Amniotic epithelial cell (primary cell): ENCODE results near the gene ELMO1.

Experiments used
- DNase-seq: peaks from one replicate; pipeline ENCODE4 v3.0.0-alpha.2; 2010; ENCODE audit warnings: low read depth

The ELMO1 gene

DNA sequence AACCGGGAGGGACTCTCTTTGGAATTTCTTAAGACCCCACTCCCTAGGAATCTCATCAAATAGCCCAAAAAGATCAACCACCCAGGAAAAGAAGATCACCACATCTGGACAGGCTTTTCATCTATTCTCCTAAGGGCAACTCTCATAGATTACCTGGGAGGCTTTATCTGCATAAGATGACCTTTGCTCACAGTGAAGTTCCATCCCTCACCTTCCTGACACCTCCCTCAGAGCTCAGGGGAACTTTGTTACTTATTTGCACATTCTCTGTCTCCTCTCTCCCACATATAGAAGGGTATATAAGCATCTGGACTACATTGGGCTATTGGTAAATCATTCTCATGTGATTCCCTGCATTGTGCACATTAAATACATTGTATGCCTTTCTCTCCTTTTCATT is 80.1 kb downstream of the ELMO1 start:
- DNase-seq, result no peak

DNA sequence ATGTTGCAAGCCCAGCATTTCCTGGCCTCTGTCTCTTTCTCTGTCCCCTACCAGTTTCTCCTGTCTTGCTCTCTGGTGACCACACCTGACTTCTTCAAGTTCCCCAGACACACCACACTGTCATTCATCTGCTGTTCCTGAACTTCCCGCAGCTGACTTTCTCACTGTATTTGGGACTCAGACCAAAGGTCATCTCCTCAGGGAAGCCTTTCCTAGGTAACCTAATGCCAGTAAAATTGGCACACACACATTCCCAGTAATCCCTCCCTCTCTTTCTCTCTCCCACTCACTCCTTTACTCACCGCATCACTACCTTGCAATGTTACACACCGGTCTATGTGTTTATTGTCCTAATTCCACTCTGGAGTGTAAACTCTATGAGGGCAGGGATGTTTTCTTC is 81.7 kb downstream of the ELMO1 start:
- DNase-seq, result no peak

DNA sequence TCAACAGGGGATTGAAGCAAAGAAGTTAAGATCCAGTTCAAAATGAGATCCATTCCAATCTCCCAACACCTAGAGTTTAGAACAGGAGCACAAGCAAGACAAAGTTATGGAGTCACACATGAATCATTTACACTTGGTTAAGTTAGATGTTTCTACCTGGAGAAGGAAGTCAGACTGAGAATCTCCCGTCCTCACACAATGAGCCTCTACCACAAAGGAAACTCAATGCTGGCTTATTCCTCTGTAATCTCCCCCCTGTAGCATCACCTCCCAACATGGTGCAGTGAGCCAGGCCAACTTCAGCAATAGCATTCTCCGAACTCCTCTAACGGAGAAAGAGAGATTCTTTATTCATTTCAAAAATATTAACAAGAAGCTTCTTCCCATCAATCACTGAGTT is 82.2 kb downstream of the ELMO1 start:
- DNase-seq, result no peak

DNA sequence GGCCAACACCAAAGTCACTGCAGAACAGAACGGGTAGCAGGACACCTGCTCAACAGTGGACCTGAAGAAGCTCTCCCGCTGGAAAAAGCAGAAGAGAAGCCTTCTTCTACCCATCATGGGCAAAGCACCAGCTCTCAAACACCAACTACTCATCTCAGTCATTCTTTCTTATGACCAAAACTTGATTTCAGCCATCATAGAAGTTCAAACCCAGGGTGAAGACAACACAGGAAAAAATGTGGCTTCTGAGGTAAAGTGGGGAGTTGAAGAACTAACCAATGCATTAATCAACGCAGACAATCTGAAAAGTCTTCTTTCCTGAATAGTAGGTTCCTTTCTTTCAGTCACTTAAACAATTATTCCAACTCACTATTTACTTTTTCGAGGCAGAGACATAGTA is 83.3 kb downstream of the ELMO1 start:
- no peak for DNase-seq

DNA sequence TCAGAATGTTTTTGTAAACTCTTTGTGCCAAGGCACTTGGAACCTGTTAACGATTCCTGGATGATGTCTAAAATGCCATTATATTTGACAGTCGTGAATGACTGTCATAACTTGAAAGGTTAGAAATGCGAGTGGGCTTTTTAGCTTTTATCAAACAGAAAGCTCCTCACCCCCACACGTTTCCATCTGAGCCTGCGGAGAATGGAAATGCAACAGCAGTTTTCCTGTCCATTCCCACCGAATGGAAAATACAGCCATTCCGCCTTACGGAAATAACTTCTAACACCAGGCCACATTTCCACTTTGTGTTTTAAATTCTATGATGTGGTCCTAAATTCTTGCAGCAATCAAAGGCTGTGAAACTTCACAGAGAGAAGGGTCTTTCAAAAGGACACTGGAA is 83.8 kb downstream of the ELMO1 start:
- no peak for DNase-seq

DNA sequence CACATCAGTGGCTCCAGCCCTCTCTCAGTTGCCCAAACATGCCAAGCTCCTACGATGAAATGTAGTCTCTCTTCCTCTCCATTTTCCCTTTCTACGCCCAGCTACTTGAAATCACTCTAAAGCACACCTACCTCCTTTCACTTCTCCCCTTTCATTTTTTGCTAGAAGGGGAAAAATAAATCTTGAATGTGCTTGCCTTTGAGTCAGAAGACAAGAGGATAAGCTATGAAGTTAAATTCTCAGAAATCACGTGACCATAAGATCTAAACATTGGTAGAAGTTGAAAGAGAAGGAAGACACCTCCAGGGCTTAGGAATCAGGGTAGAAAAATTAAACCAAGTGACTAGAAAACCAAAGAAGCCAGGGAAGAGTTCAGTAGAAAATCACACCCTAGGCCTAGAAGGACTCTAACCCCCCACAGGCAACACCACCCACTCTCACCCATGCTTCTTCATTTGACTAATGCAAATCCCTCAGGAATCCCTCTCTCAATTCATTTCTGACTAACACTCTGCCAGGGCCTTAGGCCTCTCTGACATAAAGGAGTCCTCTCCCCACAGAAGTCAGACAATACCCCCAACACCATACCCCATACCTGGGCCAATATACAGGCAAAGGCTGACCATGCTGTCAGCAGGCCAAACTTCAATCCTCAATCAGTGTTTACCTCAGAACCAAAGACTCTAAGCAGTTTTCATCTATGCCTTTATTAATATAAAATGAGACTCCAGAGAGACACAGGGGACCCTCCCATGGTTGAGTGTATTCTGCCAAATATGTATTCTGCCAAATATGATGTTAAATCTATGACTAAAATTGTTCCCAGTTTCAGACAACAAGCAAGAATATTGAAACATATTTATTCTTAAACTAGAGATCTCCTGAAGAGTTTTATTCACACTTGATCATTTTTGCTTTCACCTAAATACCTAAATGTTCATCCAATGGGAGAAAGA is 84.8 kb downstream of the ELMO1 start:
- DNase-seq, result no peak

DNA sequence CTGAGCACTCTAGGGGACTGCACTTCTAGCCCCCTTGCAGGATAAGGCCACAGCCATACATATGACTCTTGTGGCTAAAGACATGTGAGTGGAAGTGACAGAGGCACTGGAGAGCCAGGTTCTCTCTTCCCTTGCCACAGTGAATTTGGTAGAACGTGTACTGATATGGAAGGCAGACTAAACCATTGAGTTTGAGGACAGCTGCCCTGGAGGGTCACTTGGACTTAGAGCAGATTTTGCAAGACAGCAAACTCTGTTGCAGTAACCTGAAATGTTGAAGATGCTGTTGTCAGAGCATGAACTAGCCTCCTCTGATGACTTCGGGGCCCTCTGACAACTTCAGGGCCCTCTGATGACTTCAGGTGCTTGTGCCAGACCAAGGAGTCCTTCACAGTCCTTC is 85.9 kb downstream of the ELMO1 start:
- no peak for DNase-seq

DNA sequence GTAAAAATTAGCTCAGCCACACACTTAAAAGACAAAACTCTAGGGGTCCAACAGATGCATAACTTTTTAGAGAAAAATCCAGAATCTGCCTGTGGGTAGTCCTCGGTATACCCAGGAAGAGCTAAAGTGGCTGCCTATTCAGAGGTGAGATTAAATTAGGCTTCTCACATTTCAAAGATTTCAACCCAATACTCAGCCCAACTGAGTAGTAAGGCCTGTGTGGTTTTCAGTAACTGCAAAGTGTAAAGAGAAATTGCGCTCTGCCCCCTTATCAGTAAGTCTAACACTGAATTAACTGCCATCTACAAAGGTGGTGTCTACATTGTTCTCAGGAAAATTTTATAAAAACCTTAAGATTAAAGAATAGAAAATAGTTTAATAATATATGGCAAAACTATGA is 88.2 kb downstream of the ELMO1 start:
- no peak for DNase-seq

DNA sequence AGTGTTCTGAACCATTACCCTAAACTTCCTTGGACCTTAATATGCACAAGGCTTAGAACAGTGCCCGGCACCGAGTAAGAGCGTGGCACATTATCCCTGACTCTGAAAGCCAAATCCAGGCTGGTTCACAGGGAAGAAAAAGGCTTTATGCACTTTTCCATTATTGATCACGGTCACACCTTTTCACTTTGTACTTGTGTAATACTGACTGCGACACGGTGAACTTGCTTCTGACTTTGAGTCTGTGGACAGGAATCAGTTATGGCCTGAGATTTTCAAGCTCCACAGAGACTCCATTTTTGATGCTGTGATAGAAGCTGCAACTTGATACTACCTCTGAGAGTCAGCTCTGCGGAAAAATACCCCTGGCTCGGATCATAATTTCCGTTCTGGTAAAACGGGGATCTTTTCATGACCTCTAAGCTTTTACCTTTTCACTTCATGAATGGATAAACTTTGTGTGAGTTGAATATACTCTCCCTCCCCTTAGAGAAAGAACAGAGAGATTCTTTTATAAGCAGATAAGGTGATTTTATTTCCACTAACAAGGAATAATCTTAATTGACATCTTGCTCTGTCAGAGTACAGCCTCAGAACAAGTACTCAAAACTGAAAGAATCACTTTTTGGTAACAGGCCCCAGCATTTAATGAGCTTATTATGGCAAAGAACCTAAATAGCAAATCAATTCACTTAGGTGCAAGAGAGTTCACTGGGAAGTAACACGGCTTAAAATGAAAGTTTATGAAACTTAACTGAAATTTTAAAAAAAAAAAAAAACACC is 88.8 kb downstream of the ELMO1 start:
- no peak for DNase-seq

DNA sequence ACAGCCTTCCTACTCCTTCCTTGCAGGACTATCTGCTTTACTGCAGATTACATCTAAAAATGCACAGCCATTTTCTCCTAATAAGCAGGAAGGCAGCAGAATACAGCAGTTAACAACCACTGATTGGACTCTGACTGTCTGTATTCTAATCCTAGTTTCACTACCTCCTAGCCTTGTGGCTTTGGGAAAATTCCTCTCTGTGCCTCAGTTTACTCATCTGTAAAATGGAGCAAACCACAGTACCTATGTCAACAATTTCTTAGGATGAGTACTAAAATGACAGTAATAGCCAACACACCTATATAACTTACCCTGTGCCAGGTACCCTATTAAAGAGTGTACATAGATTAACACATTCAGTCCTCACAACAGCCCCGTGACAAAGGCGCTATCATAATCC is 89.5 kb downstream of the ELMO1 start:
- DNase-seq, result no peak

DNA sequence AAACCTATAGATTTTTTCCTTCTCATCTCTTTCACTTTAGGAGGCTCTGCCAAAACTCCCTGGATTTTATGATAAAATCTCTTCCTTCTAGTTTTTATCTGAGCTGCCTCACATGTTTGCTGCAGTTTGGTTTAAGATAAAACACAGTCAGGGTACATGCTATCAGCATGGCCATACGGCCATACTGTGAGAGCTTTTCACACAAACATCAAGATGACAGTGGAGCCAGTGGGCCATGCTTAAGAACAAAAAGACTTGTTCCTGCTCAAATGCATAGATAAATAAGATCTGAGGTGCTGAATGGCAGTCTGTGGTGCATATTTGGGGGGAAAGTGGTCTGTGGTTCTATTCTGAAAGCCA is 91.0 kb downstream of the ELMO1 start:
- no peak for DNase-seq

DNA sequence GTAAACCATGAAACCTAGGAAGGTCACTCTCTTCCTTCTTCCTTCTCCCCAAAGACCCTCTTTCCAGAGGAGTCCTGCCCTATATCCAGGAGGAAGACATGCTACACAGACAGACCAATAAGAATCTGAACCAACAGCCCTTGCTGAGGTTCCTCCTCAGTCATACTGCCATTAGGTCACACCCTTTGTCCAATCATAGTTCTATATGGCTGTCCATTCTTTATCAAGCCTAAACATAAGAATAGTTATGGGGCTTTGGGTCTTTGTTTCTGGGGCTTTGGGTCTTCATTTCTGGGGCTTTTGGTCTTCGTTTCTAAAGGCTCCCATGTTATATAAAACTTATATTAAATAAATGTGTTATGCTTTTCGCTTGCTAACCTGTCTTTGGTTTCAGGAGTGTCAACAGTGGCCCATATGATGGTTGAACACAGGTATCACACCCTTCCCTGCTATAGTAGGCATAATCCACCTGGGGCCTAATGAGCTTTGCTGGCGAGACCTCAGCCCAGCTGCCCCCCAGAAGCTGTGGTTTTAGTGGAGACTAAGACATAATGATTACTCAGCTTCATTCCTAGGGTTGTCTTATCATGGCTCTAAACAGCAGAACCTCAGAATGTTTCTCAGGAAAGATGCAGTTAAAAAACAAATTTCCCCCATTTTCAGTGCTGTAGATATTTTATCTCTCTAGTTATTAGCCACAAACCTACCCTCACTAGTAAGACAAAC is 91.6 kb downstream of the ELMO1 start:
- DNase-seq, result no peak

DNA sequence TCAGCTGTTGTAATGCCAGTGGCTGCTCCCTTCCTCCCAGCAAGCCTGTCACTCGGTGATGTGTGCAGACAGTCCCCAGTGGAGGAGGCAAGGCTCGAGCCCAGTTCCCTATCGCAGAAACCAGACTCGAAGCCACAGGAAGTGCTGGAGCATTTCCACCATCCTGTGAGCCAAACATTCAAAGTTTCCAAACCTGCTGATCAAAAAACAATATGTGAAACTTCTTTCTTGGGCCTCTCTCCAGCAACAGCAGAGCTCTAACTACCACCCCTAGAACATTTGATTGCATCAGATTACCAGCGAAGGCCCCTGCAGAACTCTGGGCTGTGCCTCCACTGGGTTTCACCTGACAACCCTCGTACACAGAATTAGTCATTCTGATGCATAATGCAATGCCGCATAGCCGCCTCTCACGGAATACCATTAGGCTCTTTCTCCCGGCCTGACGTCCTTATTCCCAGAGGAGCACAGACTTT is 94.0 kb downstream of the ELMO1 start:
- DNase-seq, result no peak

DNA sequence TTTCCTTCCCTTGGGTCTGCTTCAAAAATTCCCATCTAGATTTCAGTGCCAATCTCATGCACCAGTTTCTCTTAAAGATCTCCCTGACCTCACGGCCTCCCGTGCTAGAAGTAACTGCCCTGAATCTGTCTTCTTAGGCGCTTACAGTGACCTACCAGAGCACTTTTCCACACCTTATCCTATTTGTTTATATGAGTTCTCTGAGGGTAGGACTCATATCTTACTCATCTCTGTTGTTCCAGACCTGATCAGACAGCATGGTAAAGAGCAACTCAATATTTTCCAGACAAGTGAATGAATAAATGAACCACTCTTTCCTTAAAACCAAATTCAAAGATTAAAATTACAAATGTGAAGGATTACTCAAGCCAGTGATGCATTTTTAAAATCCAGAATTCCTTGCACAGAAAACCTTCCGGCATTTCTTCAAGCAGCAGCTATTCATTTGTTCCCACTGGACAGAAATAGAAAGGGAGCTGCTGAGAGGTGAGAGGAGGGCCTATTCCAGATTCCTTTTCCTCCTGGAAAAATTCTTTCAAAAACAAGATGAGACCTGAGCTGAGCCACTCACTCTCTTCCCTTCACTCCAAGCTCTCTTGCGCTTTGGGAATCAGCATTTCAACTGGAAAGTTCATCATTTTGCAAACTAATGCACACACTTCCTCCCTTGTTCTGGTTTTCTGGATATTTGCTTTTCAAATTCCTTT is 94.6 kb downstream of the ELMO1 start:
- DNase-seq, result no peak

DNA sequence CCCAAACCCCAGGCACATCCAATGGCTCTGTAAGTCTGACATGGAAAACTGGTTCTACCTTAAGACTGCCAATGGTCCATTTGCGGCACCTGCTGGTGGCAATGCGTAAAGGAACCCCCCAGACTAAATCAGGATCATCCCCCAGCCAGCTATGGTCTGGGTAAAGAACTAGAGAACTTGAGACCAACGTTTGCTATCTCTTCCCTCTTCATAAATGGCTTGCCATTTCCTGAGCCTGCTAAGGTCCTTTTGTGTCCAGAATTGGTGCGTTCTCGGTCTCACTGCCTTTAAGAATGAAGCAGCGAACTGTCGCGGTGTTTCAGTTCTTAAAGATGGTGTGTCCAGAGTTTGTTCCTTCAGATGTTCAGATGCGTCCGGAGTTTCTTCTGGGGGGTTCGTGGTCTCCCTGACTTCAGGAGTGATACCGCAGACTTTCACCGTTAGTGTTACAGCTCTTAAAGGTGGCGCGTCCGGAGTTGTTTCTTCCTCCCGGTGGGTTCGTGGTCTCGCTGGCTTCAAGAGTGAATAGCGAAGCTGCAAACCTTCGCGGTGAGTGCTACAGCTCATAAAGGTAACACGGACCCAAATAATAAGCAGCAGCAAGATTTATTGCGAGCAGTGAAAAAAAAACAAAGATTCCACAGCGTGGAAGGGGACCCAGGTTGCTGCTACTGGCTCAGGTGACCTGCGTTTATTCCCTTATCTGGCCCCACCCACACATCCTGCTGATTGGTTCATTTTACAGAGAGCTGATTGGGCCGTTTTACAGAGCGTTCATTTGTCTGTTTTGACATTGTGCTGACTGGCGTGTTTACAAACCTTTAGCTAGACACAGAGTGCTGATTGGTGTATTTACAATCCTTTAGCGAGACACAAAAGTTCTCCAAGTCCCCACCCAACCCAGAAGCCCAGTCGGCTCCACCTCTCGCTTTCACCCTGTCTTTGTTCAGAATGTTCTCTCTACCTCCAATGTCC is 95.4 kb downstream of the ELMO1 start:
- DNase-seq, result no peak

DNA sequence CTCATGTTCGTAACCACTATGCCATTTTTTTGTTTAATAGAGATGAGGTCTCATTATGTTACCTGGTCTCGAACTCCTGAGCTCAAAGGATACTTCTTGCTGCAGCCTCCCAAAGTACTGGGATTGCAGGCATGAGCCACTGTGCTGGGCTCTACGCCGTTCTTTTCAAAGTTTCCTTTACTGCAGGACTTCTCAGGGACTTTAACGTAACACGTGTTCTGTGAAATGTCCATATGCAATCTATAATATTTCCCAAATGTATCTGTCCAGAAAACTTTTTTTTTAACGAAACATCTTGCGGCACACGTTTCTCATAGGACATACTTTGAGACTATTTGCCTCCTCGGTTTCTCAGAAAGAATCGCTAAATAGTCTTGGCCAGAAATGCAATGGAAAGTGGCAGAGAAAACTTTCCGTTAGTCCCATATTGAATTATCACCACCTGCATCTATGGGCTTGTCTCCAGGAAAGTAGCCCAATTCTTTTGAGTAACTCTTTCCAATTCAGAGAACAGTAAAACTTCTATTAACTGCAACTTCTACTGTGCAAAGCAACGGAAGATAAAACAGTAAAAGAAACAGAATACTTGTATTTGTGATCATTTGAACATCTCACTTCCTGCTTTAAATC is 96.3 kb downstream of the ELMO1 start:
- DNase-seq, result no peak

DNA sequence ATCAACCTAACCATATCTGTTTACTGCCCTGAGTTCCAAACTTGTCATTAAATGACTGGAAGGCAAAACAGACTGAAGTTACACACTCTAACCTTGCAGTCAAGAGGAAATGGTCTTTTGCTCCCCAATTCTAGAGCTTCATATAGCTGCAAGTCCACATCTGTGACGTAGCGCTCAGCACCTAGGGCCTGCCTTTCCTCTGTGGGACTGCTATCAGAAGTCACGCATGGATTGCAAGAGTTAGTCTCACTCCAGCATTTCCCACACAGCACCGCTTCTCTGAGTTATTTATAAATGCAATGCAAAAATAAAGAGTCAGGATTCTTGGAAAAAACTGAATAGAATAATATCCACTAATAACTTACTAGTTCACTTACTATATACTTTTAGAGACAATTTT is 96.9 kb downstream of the ELMO1 start:
- DNase-seq, result no peak

DNA sequence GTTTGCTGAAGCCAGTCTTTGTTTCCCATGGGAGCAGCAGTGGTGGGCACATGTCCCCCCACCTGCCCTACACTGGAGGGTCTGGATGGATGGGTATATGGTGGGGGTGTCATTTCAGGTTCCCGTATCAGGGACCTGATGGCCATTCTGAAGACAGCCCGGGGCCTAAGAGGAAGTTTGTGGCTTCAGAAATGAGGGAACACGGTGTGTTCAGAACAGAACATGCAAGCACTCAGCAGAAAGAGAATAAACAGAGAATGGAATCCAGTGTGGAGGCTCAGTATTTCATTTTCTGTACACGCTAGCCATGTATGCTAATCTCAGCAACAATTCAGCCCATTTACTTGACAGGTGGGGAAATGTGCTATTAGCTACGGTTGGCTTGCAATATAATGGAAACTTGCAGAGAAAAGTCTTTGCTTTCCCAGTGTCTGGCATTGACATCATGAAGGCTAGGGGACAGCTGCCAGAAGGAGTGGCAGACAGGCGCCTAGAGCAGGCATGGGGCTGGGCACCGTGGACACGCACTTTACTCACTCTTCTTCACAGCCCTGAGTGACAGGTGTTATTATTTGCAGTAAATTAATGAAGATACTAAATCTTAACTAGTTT is 98.6 kb downstream of the ELMO1 start:
- DNase-seq, result no peak

DNA sequence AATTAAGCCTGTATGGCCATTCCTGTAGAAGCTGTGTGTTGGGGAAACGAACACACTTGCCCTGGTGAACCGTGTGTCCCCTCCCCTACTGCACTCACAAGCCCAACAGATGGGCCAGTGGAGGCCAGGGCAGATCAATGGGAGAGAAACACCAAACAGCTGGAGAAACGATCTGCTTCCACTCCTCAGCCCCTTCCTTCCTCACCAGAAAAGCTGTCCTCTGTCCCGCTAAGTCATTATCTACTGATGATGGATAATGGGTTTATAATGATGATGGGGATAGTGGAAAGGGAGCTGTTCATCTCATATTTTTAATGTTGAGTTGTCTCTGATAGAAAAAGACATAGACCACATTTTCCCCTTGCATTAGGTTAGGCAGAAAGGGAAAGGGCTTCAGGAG is 99.7 kb downstream of the ELMO1 start:
- no peak for DNase-seq

DNA sequence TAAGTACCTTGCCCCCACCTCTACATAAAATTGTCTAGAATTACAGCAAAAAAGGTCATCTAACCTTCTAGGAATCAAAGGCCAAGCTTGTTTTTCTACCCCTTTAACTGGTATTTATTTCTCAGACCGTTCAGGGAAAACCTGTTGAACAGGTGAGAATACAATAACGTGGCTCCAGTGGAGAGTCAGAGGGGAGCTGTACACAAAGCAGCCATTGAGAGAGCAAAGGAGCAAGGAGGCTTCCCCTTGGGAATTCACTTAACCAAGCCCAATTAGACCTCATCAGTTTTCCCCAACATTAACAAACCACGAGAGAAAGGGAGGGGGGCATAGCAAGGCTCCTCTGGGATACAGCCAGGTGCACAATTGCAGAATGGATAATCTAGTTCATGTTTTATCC is 101.9 kb downstream of the ELMO1 start:
- DNase-seq, result no peak
